ENCODE data around the gene SMPX. TPM values are rescaled to one million over a fixed set of nuclear protein-coding genes. Genes with fewer than 3 reads are reported as not detected.

The SMPX gene
- polyA plus RNA-seq, 2 of the 4 experiments (the other 2 are of a cell fraction), result 0.13 to 0.23 TPM

DNA sequence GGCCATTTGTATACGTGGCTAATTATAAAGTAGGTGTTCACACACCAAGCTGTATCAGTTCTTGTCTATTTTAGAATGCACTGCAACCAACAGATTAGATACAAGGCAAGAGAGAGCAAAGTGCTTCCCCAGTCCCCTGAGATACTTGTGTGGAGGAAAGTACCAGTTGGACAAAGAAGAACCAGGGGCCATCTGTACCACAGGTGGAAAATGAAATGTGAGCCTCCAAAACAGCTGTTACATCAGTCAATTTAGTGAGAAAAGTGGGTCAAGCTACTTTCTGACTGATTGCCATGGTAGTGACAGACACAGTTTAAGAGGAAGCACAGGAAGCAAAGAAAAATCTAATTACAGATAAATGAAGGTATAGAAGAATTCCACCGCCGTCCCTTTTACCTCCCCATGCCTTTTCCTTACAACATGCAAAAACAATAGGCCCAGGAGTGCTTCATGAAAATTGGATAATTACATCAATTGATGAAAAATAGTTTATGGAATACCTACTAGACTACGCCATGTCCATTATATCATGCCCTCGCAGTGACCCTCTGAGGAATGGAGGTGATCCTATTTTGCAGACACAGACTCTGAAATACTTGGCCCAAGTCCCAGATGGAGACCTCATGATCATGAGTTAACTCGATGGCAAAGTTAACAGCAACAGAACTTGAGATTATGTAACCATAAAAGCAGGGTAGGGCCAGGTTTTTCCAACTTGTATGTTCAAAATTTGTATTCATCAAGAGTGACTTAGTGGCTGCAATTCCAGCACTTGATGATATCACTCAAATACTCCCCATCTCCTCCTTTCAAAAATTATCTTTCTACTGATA lies 15.8 kb downstream of the SMPX start:
- FAIRE-seq (peak; percentile 73), DNase-seq (ENCODE audit: low read depth in 1 of 2, low spot score in 1 of 2) (no peak), ATAC-seq (no peak)
- no peak overlapping the region for H3K4me3 ChIP-seq
- 62% methylated on average over 6 of the region's 6 CpGs for WGBS (ENCODE audit: missing lambda C conversion rate)
- ChIA-PET POLR2A (no interaction called here), CTCF (interaction anchor here (1.2 kb wide), 1 partner anchor 1214 kb away, joined by 3 read pairs; no protein-coding TSS in a partner anchor)
- no peaks in the 10 kb centered on the region for H3K9me3 ChIP-seq
- H3K4me2 ChIP-seq, result no peak overlapping the region
- TF ChIP-seq ZFP36 (IDR thresholded peaks at IDR 0.05; ENCODE audit: borderline replicate concordance, partially characterized antibody) (no peak), PHF8 (IDR thresholded peaks at IDR 0.05; ENCODE audit: borderline replicate concordance, low read depth) (no peak), GATA3 (IDR thresholded peaks at IDR 0.05; ENCODE audit: borderline replicate concordance) (no peak), TFCP2L1 (CRISPR knock-in tag; IDR thresholded peaks at IDR 0.05) (no peak), ZC3H11A (IDR thresholded peaks at IDR 0.05) (no peak), RFX5 (IDR thresholded peaks at IDR 0.05) (no peak), BHLHE40 (IDR thresholded peaks at IDR 0.05; ENCODE audit: low read depth, low read length) (no peak), CHD4 (IDR thresholded peaks at IDR 0.05; ENCODE audit: borderline replicate concordance) (no peak), ZSCAN20 (CRISPR knock-in tag; IDR thresholded peaks at IDR 0.05) (no peak), HOXA7 (CRISPR knock-in tag; IDR thresholded peaks at IDR 0.05) (no peak), TP53 (CRISPR knock-in tag; IDR thresholded peaks at IDR 0.05) (no peak), SREBF2 (IDR thresholded peaks at IDR 0.05) (no peak), NFE2L2 (conservative IDR thresholded peaks at IDR 0.05; ENCODE audit: low read length) (no peak)
- TF ChIP-seq, protein P1, sequence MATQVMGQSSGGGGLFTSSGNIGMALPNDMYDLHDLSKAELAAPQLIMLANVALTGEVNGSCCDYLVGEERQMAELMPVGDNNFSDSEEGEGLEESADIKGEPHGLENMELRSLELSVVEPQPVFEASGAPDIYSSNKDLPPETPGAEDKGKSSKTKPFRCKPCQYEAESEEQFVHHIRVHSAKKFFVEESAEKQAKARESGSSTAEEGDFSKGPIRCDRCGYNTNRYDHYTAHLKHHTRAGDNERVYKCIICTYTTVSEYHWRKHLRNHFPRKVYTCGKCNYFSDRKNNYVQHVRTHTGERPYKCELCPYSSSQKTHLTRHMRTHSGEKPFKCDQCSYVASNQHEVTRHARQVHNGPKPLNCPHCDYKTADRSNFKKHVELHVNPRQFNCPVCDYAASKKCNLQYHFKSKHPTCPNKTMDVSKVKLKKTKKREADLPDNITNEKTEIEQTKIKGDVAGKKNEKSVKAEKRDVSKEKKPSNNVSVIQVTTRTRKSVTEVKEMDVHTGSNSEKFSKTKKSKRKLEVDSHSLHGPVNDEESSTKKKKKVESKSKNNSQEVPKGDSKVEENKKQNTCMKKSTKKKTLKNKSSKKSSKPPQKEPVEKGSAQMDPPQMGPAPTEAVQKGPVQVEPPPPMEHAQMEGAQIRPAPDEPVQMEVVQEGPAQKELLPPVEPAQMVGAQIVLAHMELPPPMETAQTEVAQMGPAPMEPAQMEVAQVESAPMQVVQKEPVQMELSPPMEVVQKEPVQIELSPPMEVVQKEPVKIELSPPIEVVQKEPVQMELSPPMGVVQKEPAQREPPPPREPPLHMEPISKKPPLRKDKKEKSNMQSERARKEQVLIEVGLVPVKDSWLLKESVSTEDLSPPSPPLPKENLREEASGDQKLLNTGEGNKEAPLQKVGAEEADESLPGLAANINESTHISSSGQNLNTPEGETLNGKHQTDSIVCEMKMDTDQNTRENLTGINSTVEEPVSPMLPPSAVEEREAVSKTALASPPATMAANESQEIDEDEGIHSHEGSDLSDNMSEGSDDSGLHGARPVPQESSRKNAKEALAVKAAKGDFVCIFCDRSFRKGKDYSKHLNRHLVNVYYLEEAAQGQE (IDR thresholded peaks at IDR 0.05), result no peak
- H3K4me1 ChIP-seq, result no peaks in the 10 kb centered on the region
- no peak overlapping the region for H3K27ac ChIP-seq

DNA sequence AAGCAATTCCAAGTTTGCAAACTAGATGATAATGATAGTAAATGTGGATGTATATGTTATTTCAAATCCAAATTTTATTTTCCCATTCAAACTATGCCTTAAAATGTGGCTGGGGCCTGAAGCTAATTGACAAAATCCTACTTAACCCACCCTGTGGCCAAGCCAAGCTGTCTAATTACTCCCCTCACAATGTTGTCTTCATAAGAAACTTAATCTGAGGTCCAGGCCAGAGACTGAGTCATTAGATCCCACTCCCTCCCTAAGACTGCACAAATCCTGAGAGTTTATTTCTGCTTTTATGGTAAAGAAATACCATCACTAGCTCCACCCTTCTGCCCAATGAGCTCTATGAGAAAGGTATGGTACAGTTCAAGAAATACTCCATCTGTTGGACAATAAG lies 16.6 kb downstream of the SMPX start:
- no peak for ATAC-seq
- ChIA-PET CTCF (interaction anchor here (1.2 kb wide), 2 partner anchors 1214 to 1215 kb away, joined by 3 read pairs; no protein-coding TSS in a partner anchor), POLR2A (no interaction called here)
- TF ChIP-seq SMC3 (IDR thresholded peaks at IDR 0.05), result no peak
- TF ChIP-seq, protein P1 (IDR thresholded peaks at IDR 0.05), result no peak
- TF ChIP-seq, protein P2, sequence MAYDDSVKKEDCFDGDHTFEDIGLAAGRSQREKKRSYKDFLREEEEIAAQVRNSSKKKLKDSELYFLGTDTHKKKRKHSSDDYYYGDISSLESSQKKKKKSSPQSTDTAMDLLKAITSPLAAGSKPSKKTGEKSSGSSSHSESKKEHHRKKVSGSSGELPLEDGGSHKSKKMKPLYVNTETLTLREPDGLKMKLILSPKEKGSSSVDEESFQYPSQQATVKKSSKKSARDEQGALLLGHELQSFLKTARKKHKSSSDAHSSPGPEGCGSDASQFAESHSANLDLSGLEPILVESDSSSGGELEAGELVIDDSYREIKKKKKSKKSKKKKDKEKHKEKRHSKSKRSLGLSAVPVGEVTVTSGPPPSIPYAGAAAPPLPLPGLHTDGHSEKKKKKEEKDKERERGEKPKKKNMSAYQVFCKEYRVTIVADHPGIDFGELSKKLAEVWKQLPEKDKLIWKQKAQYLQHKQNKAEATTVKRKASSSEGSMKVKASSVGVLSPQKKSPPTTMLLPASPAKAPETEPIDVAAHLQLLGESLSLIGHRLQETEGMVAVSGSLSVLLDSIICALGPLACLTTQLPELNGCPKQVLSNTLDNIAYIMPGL (CRISPR knock-in tag; IDR thresholded peaks at IDR 0.05; ENCODE audit: borderline replicate concordance), result no peak
- Histone ChIP-seq H3K9me3 (no peaks in the 10 kb centered on the region), H3K4me3 (no peak overlapping the region), H3K4me1 (no peaks in the 10 kb centered on the region), H3K27ac (no peak overlapping the region), H3K4me2 (no peak overlapping the region)
- FAIRE-seq, result no peak
- DNase-seq (ENCODE audit: low read depth in 1 of 2, low spot score in 1 of 2), result no peak

All from A549 (cell line).